HEK293T (cell line): ENCODE data around the gene DDA1.
"Not testable (repeated sequence)": the region's sequence is repeated elsewhere in the genome, so short reads cannot be mapped to it uniquely, and the experiment has no call there.

Experiments used
- CTCF ChIA-PET: fragments of 350-600 bp; formaldehyde crosslinking; extraction: SDS; loops from one replicate; lab custom pipeline; 2021; ENCODE audit warnings: antibody characterized with exemption, inconsistent platforms; lab: Yijun Ruan, JAX
- POLR2A ChIA-PET: fragments of 350-600 bp; formaldehyde crosslinking; extraction: SDS; loops from one replicate; lab custom pipeline; 2020; ENCODE audit warnings: antibody characterized with exemption, inconsistent platforms; lab: Yijun Ruan, JAX
- DNase-seq: peaks from one replicate; pipeline ENCODE4 v3.0.0; 2012; ENCODE audit warnings: mixed read lengths; ENCODE audit errors: extremely low spot score
- ARNT ChIP-seq: fragments of 450-650 bp; IDR thresholded peaks from 2 replicates; pipeline ENCODE4 v1.6.1; 2017; ENCODE audit warnings: mild to moderate bottlenecking
- BHLHE40 ChIP-seq: fragments of 450-650 bp; IDR thresholded peaks from 2 replicates; pipeline ENCODE4 v1.6.1; 2016; ENCODE audit warnings: mild to moderate bottlenecking, moderate library complexity, borderline replicate concordance
- CTBP1 ChIP-seq: fragments of 450-650 bp; IDR thresholded peaks from 2 replicates; pipeline ENCODE4 v1.6.1; 2016; ENCODE audit warnings: borderline replicate concordance
- ELF4 ChIP-seq: fragments of 450-650 bp; IDR thresholded peaks from 2 replicates; pipeline ENCODE4 v1.6.1; 2017; ENCODE audit warnings: antibody characterized with exemption
- FOXA1 ChIP-seq: fragments of 450-650 bp; IDR thresholded peaks from 2 replicates; pipeline ENCODE4 v1.6.1; 2016; ENCODE audit warnings: mild to moderate bottlenecking
- FOXK2 ChIP-seq: fragments of 450-650 bp; IDR thresholded peaks from 2 replicates; pipeline ENCODE4 v1.6.1; 2016; ENCODE audit warnings: mild to moderate bottlenecking
- FOXM1 ChIP-seq: fragments of 450-650 bp; IDR thresholded peaks from 2 replicates; pipeline ENCODE4 v1.6.1; 2017; ENCODE audit warnings: mild to moderate bottlenecking, borderline replicate concordance
- HDGF ChIP-seq: fragments of 450-650 bp; IDR thresholded peaks from 2 replicates; pipeline ENCODE4 v1.6.1; 2017; ENCODE audit warnings: antibody characterized with exemption, borderline replicate concordance
- L3MBTL2 ChIP-seq: fragments of 450-650 bp; conservative IDR thresholded peaks from 2 replicates; pipeline ENCODE4 v1.6.1; 2016; ENCODE audit warnings: mild to moderate bottlenecking
- LEF1 ChIP-seq: fragments of 450-650 bp; IDR thresholded peaks from 2 replicates; pipeline ENCODE4 v1.6.1; 2017; ENCODE audit warnings: mild to moderate bottlenecking, borderline replicate concordance
- NFRKB ChIP-seq: fragments of 450-650 bp; IDR thresholded peaks from 2 replicates; pipeline ENCODE4 v1.6.1; 2016; ENCODE audit warnings: mild to moderate bottlenecking, moderate library complexity
- SP1 ChIP-seq: fragments of 450-650 bp; IDR thresholded peaks from 2 replicates; pipeline ENCODE4 v1.6.1; 2017
- SUZ12 ChIP-seq: fragments of 450-650 bp; IDR thresholded peaks from 2 replicates; pipeline ENCODE4 v1.6.1; 2016; ENCODE audit warnings: mild to moderate bottlenecking
- TARDBP ChIP-seq: fragments of 450-650 bp; IDR thresholded peaks from 2 replicates; pipeline ENCODE4 v1.6.1; 2016
- ZNF384 ChIP-seq: fragments of 450-650 bp; IDR thresholded peaks from 2 replicates; pipeline ENCODE4 v1.6.1; 2016
- TF ChIP-seq, protein P1 (sequence below): fragments of 450-650 bp; IDR thresholded peaks from 2 replicates; pipeline ENCODE4 v1.6.1; 2016

DDA1 gene

DNA sequence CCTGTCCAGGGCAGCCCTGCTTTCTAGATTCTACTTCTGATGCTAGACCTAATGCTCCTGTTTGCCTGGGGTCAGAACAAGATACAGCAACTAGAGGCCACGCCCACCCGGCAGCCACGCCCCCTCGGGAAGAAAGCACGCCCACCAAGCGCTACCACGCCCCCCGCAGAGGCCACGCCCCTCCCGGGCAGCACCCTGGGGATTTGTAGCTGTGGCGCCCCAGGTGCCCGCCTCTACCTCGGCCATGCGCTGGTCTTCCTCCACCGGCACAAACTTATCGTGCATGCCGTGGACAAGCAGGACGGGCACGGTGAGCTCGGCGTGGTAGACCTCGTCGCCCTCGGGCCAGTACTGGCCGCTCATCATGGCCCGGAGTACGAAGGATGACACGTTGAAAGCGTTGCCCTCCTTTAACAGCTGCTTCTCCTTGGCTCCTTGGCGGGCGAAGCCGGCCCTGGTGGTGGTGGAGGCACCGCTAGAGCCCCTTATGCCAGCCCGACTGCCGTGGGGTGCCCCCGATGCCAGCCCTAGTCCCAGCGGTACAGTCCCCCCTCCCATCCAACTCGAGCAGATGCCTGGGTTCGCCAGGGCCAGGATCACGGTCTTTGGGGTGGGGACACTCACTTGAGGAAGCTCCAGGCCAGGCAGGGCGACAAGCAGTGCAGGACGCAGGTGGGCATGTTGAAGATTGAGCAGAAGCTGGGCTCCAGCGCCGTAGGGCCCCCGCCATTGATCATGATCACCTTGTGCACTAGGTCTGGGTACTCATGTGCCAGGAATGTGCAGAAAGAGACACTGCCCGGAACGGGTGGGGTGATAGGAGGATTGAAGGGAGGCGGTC lies 15.1 kb upstream of the DDA1 start:
- DNase-seq = peak; percentile 91
- TF ChIP-seq SUZ12 = no peak
- 0 out of 2 replicates have a peak, but pooled peaks have one; percentile 82 for TF ChIP-seq HDGF
- no peak; the same call in 1 of the 2 replicates for TF ChIP-seq L3MBTL2
- CTCF ChIA-PET = no interaction called here
- POLR2A ChIA-PET = interaction anchor here (1.5 kb wide), 1 partner anchor 11 kb away, joined by 4 read pairs; the partner anchor contains the start of gene MRPL34

DNA sequence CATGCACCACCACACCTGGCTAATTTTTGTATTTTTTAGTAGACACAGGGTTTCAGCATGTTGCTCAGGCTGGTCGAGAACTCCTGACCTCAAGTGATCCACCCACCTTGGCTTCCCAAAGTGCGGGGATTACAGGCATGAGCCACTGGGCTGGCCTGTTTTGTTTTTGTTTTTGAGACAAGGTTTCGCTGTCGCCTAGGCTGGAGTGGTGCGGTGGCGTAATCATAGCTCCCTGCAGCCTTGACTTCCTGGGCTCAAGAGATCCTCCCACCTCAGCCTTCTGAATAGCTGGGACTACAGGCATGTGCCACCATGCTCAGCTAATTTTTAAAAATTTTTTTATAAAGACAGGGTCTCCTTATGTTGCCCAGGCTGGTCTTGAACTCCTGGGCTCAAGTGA lies 13.8 kb upstream of the DDA1 start:
- DNase-seq, POLR2A ChIA-PET, CTCF ChIA-PET: not testable (repeated sequence)

DNA sequence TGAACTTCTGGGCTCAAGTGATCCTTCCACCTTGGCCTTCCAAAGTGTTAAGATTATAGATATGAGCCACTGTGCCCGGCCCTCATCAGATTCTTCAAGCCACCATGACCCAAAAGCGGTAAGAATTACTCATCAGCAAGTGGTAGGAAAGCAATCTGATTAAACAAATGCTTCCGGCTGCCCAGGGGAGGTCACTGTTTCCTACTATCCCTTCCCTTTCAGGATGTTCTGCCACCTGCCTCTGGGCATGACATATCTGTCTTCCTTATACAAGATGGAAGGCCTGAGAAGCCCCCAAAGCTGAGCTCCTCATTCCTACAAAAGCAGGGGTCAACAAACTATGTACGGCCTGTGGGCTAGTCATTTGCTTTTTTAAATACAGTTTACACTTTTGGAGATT lies 13.1 kb upstream of the DDA1 start:
- TF ChIP-seq SUZ12 (no peak), FOXM1 (no peak), FOXK2 (no peak), LEF1 (no peak), ARNT (no peak), ELF4 (no peak)
- ChIA-PET CTCF (no interaction called here), POLR2A (no interaction called here)
- DNase-seq = no peak

DNA sequence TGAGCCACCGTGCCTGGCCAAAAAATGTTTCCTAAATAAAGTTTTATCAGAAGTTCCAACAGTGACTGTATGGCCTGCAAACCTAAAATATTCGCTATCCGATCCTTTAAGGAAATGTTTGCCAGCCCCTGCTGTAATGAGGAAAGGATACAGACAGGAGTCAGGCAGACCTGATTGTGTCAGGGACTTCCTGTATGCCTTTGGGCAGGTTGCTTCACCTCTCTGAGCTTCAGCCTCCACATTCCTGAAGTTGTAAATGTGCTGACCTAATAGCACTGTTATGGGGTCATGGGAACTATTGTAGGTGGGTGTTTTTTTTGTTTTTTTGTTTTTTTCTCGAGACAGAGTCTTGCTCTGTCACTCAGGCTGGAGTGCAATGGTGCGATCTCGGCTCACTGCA lies 12.4 kb upstream of the DDA1 start:
- no peak for DNase-seq
- no peak for TF ChIP-seq FOXA1
- ChIA-PET CTCF (interaction anchor here (0.6 kb wide), 1 partner anchor 37 kb away, joined by 4 read pairs; no protein-coding TSS in a partner anchor), POLR2A (no interaction called here)

DNA sequence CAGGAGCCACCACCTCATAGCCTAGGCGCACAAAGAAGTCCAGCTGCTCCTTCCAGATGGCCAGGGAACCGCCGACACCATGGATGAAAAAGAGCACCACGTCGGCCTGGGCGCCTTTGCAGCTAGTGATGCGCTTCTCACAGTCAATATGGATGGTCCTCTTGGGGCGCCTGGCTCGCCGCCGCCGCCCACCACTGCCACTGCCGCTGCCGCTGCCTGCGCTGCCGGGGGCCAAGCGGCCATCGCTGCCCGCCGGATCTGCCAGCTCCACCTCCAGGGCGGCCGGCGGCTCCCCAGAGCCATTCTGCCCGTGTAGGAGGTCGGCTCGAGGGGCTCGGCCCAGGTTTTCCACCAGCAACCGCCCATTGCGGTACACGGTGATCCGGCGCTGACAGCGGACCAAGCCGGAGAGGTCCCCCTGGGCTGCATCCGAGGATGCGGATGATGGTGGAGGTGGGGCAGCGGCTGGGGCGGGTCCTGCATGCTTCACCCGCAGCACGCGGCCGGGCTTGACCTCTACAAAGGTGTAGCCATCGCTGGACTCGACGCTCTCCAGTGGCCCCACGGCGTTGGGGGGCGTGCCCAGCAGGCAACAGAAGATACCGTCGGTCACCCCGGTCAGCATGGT lies 8.3 kb upstream of the DDA1 start:
- TF ChIP-seq, protein P1, sequence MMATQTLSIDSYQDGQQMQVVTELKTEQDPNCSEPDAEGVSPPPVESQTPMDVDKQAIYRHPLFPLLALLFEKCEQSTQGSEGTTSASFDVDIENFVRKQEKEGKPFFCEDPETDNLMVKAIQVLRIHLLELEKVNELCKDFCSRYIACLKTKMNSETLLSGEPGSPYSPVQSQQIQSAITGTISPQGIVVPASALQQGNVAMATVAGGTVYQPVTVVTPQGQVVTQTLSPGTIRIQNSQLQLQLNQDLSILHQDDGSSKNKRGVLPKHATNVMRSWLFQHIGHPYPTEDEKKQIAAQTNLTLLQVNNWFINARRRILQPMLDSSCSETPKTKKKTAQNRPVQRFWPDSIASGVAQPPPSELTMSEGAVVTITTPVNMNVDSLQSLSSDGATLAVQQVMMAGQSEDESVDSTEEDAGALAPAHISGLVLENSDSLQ = no peak
- TF ChIP-seq NFRKB (no peak), ARNT (no peak), FOXA1 (no peak), BHLHE40 (no peak), FOXK2 (no peak), L3MBTL2 (no peak), TARDBP (no peak)
- ChIA-PET POLR2A (no interaction called here), CTCF (no interaction called here)
- DNase-seq = no peak

DNA sequence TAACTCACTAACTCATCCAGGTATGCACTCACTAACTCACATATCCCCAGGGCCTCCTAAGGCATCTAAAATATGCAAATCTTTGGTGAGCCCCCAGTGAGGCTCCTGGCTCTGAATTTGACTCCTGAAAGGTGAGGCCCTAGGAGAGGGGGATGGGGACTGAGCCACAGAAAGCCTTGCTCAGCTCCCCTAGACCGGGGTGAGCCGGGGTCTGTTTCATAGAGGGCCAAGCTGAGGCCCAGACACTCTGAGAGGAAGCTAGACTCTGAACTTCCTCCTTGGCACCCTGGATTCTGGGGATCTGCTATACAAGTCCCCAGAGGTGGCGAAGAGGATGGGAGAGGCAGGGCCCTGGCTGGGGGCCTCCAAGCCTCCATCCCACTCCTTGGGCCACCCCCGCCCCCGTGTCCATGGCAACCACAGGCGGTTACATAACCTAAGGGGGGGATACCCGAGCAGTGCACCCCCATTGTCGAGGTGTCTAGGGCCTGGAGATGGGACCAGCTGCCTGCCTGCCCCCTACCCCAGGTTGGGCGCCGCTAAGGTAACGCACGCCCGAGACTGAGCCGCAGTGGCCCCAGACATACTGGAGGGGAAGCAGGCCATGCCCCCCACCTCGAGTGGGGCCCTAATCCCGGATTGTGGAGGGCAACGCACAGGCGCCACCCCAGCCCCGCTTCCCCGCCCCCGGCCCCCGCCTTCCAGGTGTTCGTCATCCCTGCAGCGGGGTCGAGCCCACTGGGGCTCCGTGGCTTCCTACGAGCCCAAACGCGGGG lies 6.8 kb upstream of the DDA1 start:
- ChIA-PET CTCF (interaction anchor here (1.9 kb wide), 1 partner anchor 10 kb away, joined by 7 read pairs; no protein-coding TSS in a partner anchor), POLR2A (interaction anchor here (2.3 kb wide), 1 partner anchor 10 kb away, joined by 12 read pairs; no protein-coding TSS in a partner anchor)
- DNase-seq = no peak
- TF ChIP-seq FOXA1 (no peak), LEF1 (no peak), FOXM1 (no peak), ARNT (no peak), SP1 (no peak), CTBP1 (no peak), L3MBTL2 (no peak), BHLHE40 (no peak), TARDBP (no peak), ZNF384 (no peak), SUZ12 (no peak)
- TF ChIP-seq, protein P1 = no peak
